Stimulated activated CD4-positive, alpha-beta T cell treated with anti-CD3 and anti-CD28 coated beads, TNF-alpha, amount 100 ng/mL, for 4 hours (primary cell): ENCODE results near the gene CAPSL.
"Not testable (repeated sequence)": the region's sequence is repeated elsewhere in the genome, so short reads cannot be mapped to it uniquely, and the experiment has no call there.

Experiments used
- DNase-seq, 3 experiments: peaks; one replicate each; pipeline ENCODE4 v3.0.0-alpha.2; 2020; ENCODE audit warnings: low read depth in 3 of 3

CAPSL gene

DNA sequence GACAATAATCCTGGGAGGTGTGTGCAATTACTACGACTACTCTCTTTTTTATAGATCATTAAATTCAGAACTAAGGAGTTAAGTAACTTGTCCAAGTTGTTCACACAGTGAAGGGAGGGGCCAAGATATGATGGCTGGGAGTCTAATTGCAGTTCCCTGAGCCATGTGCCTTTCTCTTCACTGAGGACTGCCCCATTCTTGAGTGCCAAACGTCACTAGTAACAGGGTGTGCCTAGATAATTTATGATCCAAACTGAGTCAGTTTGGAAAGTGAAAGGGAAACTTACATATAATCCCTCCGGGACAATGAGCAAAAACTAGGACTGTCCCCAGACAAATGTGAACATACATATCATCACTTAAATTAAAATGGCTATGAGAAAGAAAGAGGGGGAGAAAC, 61.5 kb downstream of the CAPSL start:
- DNase-seq = no peak

DNA sequence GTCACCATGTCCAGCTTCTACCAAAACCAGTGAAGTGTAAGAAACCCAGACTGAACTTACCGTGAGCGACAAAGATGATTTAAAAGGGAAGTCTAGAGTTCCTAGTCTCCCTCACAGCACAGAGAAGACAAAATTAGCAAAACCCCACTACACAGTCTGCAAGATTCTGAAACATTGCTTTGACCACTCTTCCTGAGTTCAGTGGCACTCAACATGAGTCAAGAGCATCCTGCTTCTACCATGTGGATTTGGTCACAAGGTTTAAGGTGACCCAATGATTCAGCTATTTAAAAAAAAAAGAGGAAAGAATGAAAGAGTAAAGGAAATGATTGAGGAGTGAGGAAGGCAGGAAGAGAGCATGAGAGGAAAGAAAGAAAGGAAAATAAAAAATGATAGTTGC, 62.0 kb downstream of the CAPSL start:
- DNase-seq = no peak

GRCh38 chr5:35870605-35871004, 67.8 kb downstream of the CAPSL start:
- no peak for DNase-seq

DNA sequence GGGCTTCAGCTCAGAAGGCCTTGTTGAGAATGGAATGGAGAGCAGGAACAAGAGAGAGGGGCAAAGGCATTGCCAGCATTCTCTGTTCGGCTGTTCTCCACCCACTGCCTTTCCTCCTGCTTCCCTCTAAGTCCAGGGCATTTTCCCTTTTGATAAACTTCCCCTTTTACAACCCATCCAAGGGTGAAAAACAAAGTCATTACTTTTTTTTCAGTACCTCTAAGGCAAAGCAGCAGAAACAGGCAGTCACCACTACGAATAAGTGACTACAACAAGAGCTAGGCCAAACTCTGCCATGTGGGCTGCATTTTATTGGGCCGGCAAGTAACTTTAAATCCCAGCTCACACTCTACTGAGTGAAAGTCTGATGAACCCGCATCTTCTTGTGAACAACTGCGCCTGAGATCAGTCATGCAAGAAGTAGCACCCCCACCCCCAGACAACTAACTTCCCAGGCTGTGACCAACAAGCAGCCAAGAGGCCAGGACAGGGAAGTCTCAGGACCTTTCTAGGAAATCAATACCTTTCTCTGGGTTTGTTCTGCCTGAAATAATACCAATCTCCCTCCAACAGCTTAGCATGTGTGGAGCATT, 68.6 kb downstream of the CAPSL start:
- no peak for DNase-seq

- DNase-seq = no peak
Measured at GRCh38 chr5:35867998-35868397, 70.4 kb downstream of the CAPSL start.

DNA sequence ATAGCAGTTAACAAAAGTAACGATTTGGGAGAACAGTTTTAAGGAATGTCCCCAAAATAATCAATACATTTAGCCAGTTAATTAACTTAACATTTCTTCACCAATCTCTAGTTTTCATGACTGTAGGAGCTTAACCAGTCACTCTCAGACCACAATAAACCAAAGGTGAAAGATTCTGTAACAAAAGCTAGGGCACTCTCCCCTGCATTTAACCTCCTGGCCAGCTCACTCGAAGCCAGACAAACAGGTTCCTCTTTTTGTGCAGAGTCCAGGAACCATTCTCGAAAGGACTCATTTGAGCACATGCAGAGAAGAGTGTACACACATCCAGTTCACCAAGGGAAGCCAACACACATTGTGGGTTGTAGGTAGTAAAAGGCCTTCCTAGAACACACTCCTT, 75.3 kb downstream of the CAPSL start:
- DNase-seq = no peak

- no peak for DNase-seq
Measured at GRCh38 chr5:35862126-35862525, 76.3 kb downstream of the CAPSL start.

GRCh38 chr5:35861718-35862117, 76.7 kb downstream of the CAPSL start:
- no peak for DNase-seq

DNA sequence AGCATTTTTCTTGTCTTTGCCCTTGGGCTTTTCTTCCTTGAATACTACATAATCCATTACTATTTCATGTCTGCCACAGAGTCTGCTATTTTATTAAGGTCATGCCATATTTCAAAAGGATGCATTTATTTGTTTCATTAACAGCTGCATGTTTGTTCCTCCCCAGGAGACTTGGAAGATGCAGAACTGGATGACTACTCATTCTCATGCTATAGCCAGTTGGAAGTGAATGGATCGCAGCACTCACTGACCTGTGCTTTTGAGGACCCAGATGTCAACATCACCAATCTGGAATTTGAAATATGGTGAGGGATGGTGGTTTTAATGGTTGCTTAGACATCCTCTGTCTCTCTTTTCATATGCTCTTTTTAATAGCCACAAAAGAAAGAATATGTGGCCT, 77.7 kb downstream of the CAPSL start:
- no peak for DNase-seq

DNA sequence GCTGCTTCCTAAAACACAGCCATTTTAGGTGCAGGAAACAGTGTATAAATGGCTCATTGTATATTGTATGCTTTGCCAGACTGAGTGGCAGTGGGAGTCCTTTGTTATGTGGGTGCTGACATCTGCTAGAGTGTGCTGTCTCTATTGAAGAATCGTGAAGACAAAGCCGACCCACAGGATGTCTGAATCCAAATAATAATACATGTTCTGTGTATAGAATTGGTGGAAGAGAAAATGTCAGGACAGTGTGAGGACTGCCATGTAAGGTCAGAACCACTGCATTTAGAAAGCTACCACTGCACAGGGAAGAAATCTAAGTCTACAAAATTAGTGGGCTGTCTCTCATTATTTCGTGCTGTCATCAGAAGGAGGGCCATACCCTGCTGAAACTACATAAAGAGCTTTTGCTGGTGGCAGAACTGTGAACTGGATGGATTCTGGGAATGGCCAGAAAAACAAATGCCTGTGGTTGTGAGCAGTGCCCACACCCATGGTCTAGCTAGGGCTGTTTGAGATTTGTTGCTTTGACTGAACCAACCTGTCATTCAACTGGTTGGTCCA, 79.2 kb downstream of the CAPSL start:
- no peak for DNase-seq

GRCh38 chr5:35857606-35858205, 80.7 kb downstream of the CAPSL start:
- no peak for DNase-seq

GRCh38 chr5:35856765-35857351, 81.6 kb downstream of the CAPSL start, which contains the start of gene IL7R:
IL7R (plus strand) TSS chr5:35856891; CDS start chr5:35856978, 87 bp downstream.
- DNase-seq = no peak

- DNase-seq = not testable (repeated sequence)
Measured at GRCh38 chr5:35856186-35856764, 82.1 kb downstream of the CAPSL start.

DNA sequence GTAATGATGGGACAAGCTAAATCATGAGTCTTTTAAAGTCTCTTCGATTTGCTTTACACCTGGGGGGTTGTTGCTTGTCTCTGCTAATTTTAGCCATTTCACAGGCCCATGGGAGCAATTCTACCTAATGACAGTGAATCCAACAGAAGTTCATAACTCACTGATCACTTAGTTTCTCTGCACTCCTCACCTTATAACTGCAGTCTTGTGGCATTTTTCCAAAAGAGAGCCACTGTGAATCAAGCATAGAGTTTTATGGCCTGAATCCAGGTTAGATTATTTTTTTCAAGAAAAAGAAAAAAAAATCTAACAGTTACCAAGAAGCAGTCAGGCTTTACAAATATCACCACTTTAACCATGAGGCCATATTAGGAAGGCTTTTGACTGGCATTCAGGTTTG, 83.2 kb downstream of the CAPSL start:
- DNase-seq = no peak
